Right lobe of liver (tissue), 6 donors: Measurements from ENCODE around the gene GABBR1. TPM values are rescaled to one million over a fixed set of nuclear protein-coding genes. Genes with fewer than 3 reads are reported as not detected.
"Not testable (repeated sequence)": the region's sequence is repeated elsewhere in the genome, so short reads cannot be mapped to it uniquely, and the experiment has no call there.

Experiments used
- ATAC-seq, 4 donors: fragments of 200-7000 bp; cut with Tn5 transposase; one replicate each; pipeline ENCODE4 v1.9.1; 2020; ENCODE audit warnings: mild to moderate bottlenecking in 4 of 4, moderate library complexity in 4 of 4
- DNase-seq, 3 donors: peaks; one replicate each; pipeline ENCODE4 v3.0.0-alpha.2; 2020
- H3K27ac ChIP-seq, 3 donors: fragments of 200-600 bp; one replicate each; pipeline ENCODE4 v1.8.0; 2022
- H3K27me3 ChIP-seq, 2 donors: fragments of 200-600 bp; one replicate each; pipeline ENCODE4 v1.8.0; 2022
- H3K36me3 ChIP-seq, 4 donors: fragments of 200-600 bp; sonication (generic) in 1 of 4; one replicate each; pipeline versions ENCODE4 v1.5.1 to v1.8.0; 2017 to 2022; ENCODE audit warnings: control low read depth in 1 of 4
- H3K4me1 ChIP-seq, 4 donors: fragments of 200-600 bp; sonication (generic) in 1 of 4; one replicate each; pipeline versions ENCODE4 v1.5.1 to v1.8.0; 2017 to 2022; ENCODE audit warnings: control low read depth in 1 of 4
- H3K4me3 ChIP-seq, 3 donors: fragments of 200-600 bp; one replicate each; pipeline ENCODE4 v1.8.0; 2022
- H3K9me3 ChIP-seq, 4 donors: fragments of 200-600 bp; sonication (generic) in 1 of 4; one replicate each; pipeline versions ENCODE4 v1.5.1 to v1.8.0; 2017 to 2022; ENCODE audit warnings: control low read depth in 1 of 4
- POLR2A ChIP-seq: fragments of 450-650 bp; IDR thresholded peaks from one replicate; pipeline ENCODE4 v1.6.1; 2017; ENCODE audit warnings: antibody characterized with exemption, mild to moderate bottlenecking
- WGBS: methylation state at CpG from one replicate; pipeline ENCODE4 v1.1.6; 2018; ENCODE audit warnings: low coverage, low lambda C conversion rate; ENCODE audit not compliant: insufficient coverage; ENCODE audit errors: missing lambda C conversion rate; 5-methylcytosine and 5-hydroxymethylcytosine counted together
- intact Hi-C, 2 donors: fragments of 100-400 bp; cut with DNase I; formaldehyde crosslinking; loops; one replicate each; pipeline versions ENCODE4 v1.11.2 to v1.14.1; 2022
- total RNA-seq, 6 experiments: library from RNA; depleted of rRNA in 2 of 6; stranded (reverse); fragments of >200 nt in 2 of 6; fragmentation: NEBNext Ultra II Directional in 3 of 6; extraction: Animal tissue kit (Norgen Biotek cat#: 25700) in 3 of 6; gene quantifications; one replicate each; pipeline versions ENCODE4 v1.1.0 to v1.2.4, GENCODE V29; 2016 to 2023
- TF ChIP-seq, protein P1 (sequence below), 4 donors: fragments of 200-600 bp in 3 of 4; fragments of 450-650 bp in 1 of 4; IDR thresholded peaks; one replicate each; pipeline versions ENCODE4 v1.5.1 to v1.8.0; 2016 to 2022; ENCODE audit warnings: antibody characterized with exemption in 4 of 4, mild to moderate bottlenecking in 2 of 4
- donor health status: DM: no; HTN: yes; CAD: no.
- donor health status: DM: no; HTN: no; CAD: no.
- donor health status: DM: no; HTN: no; CAD: no.
- donor health status: DM: no; HTN: yes; CAD: no.
- donor health status: DM: no; HTN: yes; CAD: no.

The GABBR1 gene
- total RNA-seq, 6 experiments from 2014 or later, result 2.4 to 5.6 (median 4.9) TPM

GRCh38 chr6:29674008-29674407 is 41.0 kb upstream of the GABBR1 start:
- Histone ChIP-seq H3K9me3 (no peaks in the 10 kb centered on the region), H3K36me3 (no peaks in the 10 kb centered on the region), H3K27me3 (no peaks in the 10 kb centered on the region), H3K27ac (no peak overlapping the region), H3K4me3 (no peak overlapping the region), H3K4me1 (no peaks in the 10 kb centered on the region)
- no peak for ATAC-seq
- no peak for DNase-seq
- intact Hi-C loops, result no loop called here
- WGBS, result 72% methylated on average over 5 of the region's 5 CpGs
- no peak for TF ChIP-seq POLR2A
- TF ChIP-seq, protein P1, sequence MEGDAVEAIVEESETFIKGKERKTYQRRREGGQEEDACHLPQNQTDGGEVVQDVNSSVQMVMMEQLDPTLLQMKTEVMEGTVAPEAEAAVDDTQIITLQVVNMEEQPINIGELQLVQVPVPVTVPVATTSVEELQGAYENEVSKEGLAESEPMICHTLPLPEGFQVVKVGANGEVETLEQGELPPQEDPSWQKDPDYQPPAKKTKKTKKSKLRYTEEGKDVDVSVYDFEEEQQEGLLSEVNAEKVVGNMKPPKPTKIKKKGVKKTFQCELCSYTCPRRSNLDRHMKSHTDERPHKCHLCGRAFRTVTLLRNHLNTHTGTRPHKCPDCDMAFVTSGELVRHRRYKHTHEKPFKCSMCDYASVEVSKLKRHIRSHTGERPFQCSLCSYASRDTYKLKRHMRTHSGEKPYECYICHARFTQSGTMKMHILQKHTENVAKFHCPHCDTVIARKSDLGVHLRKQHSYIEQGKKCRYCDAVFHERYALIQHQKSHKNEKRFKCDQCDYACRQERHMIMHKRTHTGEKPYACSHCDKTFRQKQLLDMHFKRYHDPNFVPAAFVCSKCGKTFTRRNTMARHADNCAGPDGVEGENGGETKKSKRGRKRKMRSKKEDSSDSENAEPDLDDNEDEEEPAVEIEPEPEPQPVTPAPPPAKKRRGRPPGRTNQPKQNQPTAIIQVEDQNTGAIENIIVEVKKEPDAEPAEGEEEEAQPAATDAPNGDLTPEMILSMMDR (IDR thresholded peaks at IDR 0.05), result no peak

DNA sequence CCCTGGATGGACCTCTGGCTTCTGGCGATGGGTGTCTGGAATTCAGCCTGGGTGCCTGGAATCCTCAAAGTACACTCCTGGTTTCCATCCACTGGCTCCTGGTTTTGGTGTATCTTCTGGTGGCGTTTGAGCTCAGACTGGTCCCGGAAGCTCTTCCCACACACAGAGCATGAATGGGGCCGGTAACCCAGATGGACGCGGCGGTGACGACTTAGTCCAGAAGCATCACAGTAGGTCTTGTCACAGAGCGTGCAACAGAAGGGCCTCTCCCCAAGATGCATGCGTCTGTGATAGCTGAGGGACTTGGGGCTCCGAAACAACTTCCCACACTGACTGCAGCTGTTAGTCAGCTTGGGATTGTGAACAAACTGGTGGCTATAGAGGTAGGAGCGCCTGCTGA is 40.2 kb upstream of the GABBR1 start:
- H3K27ac ChIP-seq, result no peak overlapping the region
- H3K9me3 ChIP-seq, result no peaks in the 10 kb centered on the region
- no peak for DNase-seq
- TF ChIP-seq, protein P1 (IDR thresholded peaks at IDR 0.05), result no peak
- TF ChIP-seq POLR2A, result no peak
- no peak overlapping the region for H3K4me3 ChIP-seq
- no peaks in the 10 kb centered on the region for H3K4me1 ChIP-seq
- H3K36me3 ChIP-seq, result no peaks in the 10 kb centered on the region
- no peaks in the 10 kb centered on the region for H3K27me3 ChIP-seq
- 90% methylated on average over 7 of the region's 12 CpGs for WGBS
- intact Hi-C loops, result no loop called here
- no peak for ATAC-seq

GRCh38 chr6:29672116-29672515 is 39.1 kb upstream of the GABBR1 start:
- H3K9me3 ChIP-seq, H3K4me3 ChIP-seq, H3K36me3 ChIP-seq, H3K27me3 ChIP-seq, ATAC-seq, H3K27ac ChIP-seq, intact Hi-C loops, DNase-seq, H3K4me1 ChIP-seq: not testable (repeated sequence)
- WGBS, result 76% methylated on average over 5 of the region's 5 CpGs

DNA sequence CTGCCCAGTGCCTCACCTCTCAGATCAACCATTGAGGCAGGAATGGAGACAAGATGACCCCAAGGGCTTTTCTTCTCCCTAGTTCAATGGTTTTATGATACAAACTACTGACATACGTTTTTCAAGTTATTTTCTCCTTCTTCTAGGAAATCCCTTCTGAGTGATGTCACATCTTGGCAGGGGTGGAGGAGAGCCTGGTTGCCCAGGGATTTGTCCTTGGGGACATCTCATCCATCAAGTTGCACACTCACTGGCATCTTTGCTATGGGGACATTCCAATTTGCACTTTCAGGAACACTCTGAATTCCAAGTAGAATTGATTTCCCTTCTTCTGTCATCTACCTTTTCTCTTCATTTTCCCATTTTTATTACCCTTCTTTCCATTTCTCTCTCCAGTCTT is 38.0 kb upstream of the GABBR1 start:
- H3K27me3 ChIP-seq, result no peaks in the 10 kb centered on the region
- no peak overlapping the region for H3K27ac ChIP-seq
- WGBS, result 14% methylated on average over 1 of the region's 1 CpG
- H3K9me3 ChIP-seq, result no peaks in the 10 kb centered on the region
- no peak overlapping the region for H3K4me3 ChIP-seq
- H3K36me3 ChIP-seq, result no peaks in the 10 kb centered on the region
- ATAC-seq (no peak), DNase-seq (no peak)
- intact Hi-C loops, result no loop called here
- H3K4me1 ChIP-seq, result no peaks in the 10 kb centered on the region
- TF ChIP-seq POLR2A, result no peak
- TF ChIP-seq, protein P1 (IDR thresholded peaks at IDR 0.05), result no peak

DNA sequence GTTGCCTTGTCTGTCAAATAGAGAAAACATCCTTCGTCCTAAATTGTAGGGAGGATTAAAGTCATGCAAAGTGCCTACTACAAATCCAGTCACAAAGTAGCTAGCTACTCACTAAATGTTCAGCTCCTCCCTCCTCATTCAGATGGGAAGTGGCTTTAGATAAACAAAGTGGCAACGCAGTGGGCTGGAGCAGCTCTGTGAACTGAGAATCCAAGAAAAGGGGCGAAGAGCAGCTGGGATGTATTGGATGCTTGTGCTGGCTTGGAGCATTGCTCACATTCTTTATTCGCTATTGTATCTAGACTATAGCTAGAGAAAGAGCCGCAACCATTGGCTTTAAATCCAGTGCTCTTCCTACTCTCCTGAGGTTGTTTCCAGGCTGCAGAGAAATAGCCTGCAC is 34.2 kb upstream of the GABBR1 start:
- Histone ChIP-seq H3K36me3 (no peaks in the 10 kb centered on the region), H3K27me3 (no peaks in the 10 kb centered on the region), H3K9me3 (no peaks in the 10 kb centered on the region), H3K27ac (no peak overlapping the region), H3K4me3 (no peak overlapping the region), H3K4me1 (no peaks in the 10 kb centered on the region)
- DNase-seq, result no peak
- intact Hi-C loops, result no loop called here
- TF ChIP-seq, protein P1 (IDR thresholded peaks at IDR 0.05), result no peak
- no peak for TF ChIP-seq POLR2A
- 25% methylated on average over 5 of the region's 5 CpGs for WGBS
- no peak for ATAC-seq
